Fibroblast of peridontal ligament (primary cell): ENCODE results near the gene ARHGAP9.
"Not testable (repeated sequence)": the region's sequence is repeated elsewhere in the genome, so short reads cannot be mapped to it uniquely, and the experiment has no call there.

Experiments
- DNase-seq: peaks from one replicate; pipeline ENCODE4 v3.0.0-alpha.2; 2010; ENCODE audit errors: extremely low read depth

The ARHGAP9 gene

GRCh38 chr12:57517187-57517586 is 37.5 kb upstream of the ARHGAP9 start:
- peak; percentile 60 for DNase-seq

DNA sequence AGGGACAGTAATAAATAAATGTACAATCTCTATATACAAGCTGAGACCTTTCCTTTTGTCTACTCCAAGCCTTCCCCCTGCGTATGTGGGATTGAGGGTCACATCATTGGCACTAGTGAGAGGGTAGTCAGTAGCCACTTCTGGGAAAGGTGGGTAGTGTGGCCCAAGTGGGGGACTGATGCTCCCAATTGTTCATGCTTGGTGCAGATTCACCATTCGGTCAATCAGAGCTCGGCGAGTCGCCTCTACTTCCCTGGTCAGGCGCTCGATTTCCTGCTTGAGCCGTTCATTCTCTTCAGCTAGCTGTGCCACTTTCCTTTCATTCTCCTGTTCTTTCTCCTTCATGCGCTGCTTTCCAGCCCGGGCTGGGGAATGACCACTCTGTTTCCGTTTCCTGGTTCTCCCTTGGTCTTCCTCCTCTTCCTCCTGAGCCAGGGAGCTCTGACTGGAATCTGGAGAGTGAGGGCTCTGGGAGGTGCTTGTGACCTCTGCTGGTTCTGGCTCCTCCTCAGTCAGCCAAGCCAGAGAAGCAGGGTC is 37.0 kb upstream of the ARHGAP9 start:
- DNase-seq = no peak

- DNase-seq = peak; percentile 25
These were observed 36.4 kb upstream of the ARHGAP9 start for GRCh38 chr12:57515934-57516541.

- DNase-seq = peak; percentile 25
These were observed 35.8 kb upstream of the ARHGAP9 start for GRCh38 chr12:57515408-57515933.

GRCh38 chr12:57514720-57515407 is 35.2 kb upstream of the ARHGAP9 start:
- DNase-seq = peak; percentile 23

GRCh38 chr12:57514246-57514645 is 34.6 kb upstream of the ARHGAP9 start:
- DNase-seq = not testable (repeated sequence)

DNA sequence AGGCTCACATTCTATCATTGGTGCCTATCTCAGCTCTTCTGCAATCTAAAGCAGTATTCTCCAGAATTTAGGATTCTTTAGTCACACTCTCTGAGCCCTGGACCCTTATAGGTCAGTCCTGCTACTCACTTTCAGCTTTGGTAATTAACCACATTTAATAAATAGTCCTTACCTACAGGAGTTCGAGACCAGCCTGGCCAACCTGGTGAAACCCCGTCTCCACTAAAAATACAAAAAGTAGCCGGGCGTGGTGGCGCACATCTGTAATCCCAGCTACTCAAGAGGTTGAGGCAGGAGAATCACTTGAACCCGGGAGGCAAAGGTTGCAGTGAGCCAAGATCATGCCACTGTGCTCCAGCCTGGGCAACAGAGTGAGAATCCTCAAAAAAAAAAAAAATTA is 34.0 kb upstream of the ARHGAP9 start:
- DNase-seq = not testable (repeated sequence)

DNA sequence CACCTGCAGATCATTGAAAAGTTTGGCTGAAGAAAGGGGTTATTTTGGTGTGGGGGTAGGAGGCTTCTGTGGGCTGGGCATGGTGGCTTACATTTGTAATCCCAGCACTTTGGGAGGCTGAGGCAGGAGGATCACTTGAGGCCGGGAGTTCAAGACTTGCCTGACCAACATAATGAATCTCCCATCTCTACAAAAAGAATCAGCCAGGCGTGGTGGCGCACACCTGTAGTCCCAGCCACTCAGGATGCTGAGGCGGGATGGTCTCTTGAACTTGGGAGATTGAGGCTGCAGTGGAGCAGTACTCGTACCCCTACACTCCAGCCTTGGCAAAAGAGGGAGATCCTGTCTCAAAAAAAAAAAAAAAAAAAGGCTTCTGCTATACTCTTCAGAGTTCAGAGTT is 33.6 kb upstream of the ARHGAP9 start:
- DNase-seq = no peak

- no peak for DNase-seq
These were observed 33.0 kb upstream of the ARHGAP9 start for GRCh38 chr12:57512665-57513064.

- no peak for DNase-seq
These were observed 32.1 kb upstream of the ARHGAP9 start for GRCh38 chr12:57511588-57512325.

GRCh38 chr12:57511161-57511560 is 31.5 kb upstream of the ARHGAP9 start:
- DNase-seq = no peak

- not testable (repeated sequence) for DNase-seq
These were observed 28.1 kb upstream of the ARHGAP9 start for GRCh38 chr12:57507796-57508195.

DNA sequence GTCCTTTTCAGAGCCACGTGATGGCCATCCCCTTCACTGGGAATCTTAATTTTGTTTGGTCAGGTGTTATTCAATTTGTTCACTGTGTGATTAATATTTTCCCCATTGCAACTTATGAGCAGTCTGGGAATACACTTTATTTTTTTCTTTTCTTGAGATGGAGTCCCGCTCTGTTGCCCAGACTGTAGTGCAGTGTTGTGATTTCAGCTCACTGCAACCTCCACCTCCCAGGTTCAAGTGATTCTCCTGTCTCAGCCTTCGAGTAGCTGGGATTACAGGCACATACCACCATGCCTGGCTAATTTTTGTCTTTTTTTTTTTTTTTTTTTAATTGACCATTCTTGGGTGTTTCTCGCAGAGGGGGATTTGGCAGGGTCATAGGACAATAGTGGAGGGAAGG is 26.9 kb upstream of the ARHGAP9 start:
- DNase-seq = not testable (repeated sequence)

DNA sequence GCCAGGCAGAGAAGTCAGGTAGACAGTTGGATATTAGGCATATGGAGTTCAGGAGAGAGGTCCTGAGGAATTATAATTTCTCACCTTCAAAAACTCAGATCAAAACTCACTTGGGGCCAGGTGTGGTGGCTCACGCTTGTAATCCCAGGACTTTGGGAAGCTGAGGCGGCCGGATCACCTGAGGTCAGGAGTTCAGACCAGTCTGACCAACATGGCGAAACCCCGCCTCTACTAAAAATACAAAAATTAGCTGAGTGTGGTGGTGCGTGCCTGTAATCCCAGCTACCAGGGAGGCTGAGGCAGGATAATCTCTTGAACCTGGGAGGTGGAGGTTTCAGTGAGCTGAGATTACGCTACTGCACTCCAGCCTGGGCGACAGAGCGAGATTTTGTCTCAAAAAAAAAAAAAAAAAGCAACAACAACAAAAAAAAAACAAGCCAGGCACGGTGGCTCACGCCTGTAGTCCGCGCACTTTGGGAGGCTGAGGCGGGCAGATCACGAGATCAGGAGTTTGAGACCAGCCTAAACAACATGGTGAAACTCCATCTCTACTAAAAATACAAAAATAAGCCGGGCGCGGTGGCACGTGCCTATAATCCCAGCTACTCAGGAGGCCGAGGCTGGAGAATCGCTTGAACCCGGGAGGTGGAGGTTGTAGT is 22.8 kb upstream of the ARHGAP9 start:
- not testable (repeated sequence) for DNase-seq

GRCh38 chr12:57500213-57500612 is 20.5 kb upstream of the ARHGAP9 start:
- no peak for DNase-seq

GRCh38 chr12:57498571-57498970 is 18.9 kb upstream of the ARHGAP9 start:
- no peak for DNase-seq

DNA sequence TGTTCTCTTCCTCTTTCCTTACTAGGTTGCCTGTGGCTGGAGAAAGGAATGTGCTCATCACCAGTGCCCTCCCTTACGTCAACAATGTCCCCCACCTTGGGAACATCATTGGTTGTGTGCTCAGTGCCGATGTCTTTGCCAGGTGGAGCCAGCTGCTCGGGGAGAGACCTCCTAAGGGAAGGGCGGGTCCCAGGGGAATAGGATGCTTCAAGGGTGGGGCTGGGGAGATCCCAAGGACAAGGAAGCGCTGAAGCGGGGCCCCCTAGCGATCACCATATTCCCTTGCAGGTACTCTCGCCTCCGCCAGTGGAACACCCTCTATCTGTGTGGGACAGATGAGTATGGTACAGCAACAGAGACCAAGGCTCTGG is 18.5 kb upstream of the ARHGAP9 start:
- no peak for DNase-seq

- no peak for DNase-seq
These were observed 17.8 kb upstream of the ARHGAP9 start for GRCh38 chr12:57497223-57498131.

GRCh38 chr12:57496822-57497221 is 17.2 kb upstream of the ARHGAP9 start:
- no peak for DNase-seq

- not testable (repeated sequence) for DNase-seq
These were observed 15.5 kb upstream of the ARHGAP9 start for GRCh38 chr12:57495051-57495701.
